Upper lobe of left lung (tissue), 4 donors: ENCODE results near the gene CTBP2.

Experiments
- CTCF ChIP-seq, 6 experiments: fragments of 450-650 bp in 4 of 6; fragments of 200-600 bp in 2 of 6; sonication (generic) in 2 of 6; IDR thresholded peaks; one replicate each; pipeline ENCODE4 v1.5.1; 2016 to 2019; ENCODE audit warnings: antibody characterized with exemption in 6 of 6
- EP300 ChIP-seq, 4 donors: sonication (generic); formaldehyde crosslinking; IDR thresholded peaks; one replicate each; pipeline ENCODE4 v1.5.1; 2017; ENCODE audit warnings: antibody characterized with exemption in 4 of 4, control low read depth in 2 of 4
- POLR2A ChIP-seq, 4 donors: fragments of 450-650 bp; IDR thresholded peaks; one replicate each; pipeline ENCODE4 v1.5.1; 2016 to 2017; ENCODE audit warnings: antibody characterized with exemption in 4 of 4, mild to moderate bottlenecking in 2 of 4
- POLR2AphosphoS5 ChIP-seq, 2 donors: sonication (generic); formaldehyde crosslinking; IDR thresholded peaks; one replicate each; pipeline ENCODE4 v1.5.1; 2017; ENCODE audit warnings: antibody characterized with exemption in 2 of 2

GRCh38 chr10:125200396-125200795 lies 40.0 kb upstream of the CTBP2 start:
- TF ChIP-seq POLR2AphosphoS5 (IDR thresholded peaks at IDR 0.05) (no peak), CTCF (IDR thresholded peaks at IDR 0.05) (no peak), POLR2A (IDR thresholded peaks at IDR 0.05) (no peak), EP300 (IDR thresholded peaks at IDR 0.05) (no peak)
